GM12878 (cell line): ENCODE results near the gene FCHSD2. TPM values are rescaled to one million over a fixed set of nuclear protein-coding genes. Genes with fewer than 3 reads are reported as not detected.

Experiments used
- ATAC-seq: fragments of 200-7000 bp; cut with Tn5 transposase; 3 replicates; pipeline ENCODE4 v1.9.1; 2020; ENCODE audit warnings: mild to moderate bottlenecking, moderate library complexity
- BruUV-seq: library from RNA; stranded (reverse); fragments of 400-500 nt; replicated peaks from 2 replicates; lab custom pipeline; 2021; lab: Mats Ljungman, UMichigan
- CTCF ChIA-PET: fragments of 300-600 bp; sonication (Branson Sonifier 250); formaldehyde crosslinking; extraction: SDS; loops from one replicate; lab custom pipeline; 2021; ENCODE audit warnings: inconsistent platforms; lab: Yijun Ruan, JAX
- POLR2A ChIA-PET: fragments of 350-600 bp; formaldehyde crosslinking; extraction: SDS; loops from one replicate; lab custom pipeline; 2021; ENCODE audit warnings: inconsistent platforms; lab: Charles Lee
- RAD21 ChIA-PET: fragments of 300-600 bp; sonication (Branson Sonifier 250); formaldehyde crosslinking; loops from one replicate; lab custom pipeline; 2023; ENCODE audit warnings: antibody characterized with exemption; ENCODE audit not compliant: unreplicated experiment; lab: Charles Lee
- SMC1A ChIA-PET: fragments of 300-600 bp; sonication (Branson Sonifier 250); formaldehyde crosslinking; loops from one replicate; lab custom pipeline; 2023; ENCODE audit not compliant: unreplicated experiment, uncharacterized antibody; lab: Charles Lee
- DNase-seq: peaks from one replicate; pipeline ENCODE4 v3.0.0-alpha.2; 2011; ENCODE audit warnings: low read depth, low spot score
- FAIRE-seq: peaks from 3 replicates; lab custom pipeline; 2011; peaks lifted over from hg19 to GRCh38; lab: Jason Lieb, UNC
- H2AFZ ChIP-seq: 2 replicates; pipeline ENCODE4 v1.6.0; 2011; ENCODE audit warnings: low read depth, low read length, control low read depth; ENCODE audit not compliant: control insufficient read depth
- H3K27ac ChIP-seq: 2 replicates; pipeline ENCODE4 v1.5.1; 2011; ENCODE audit warnings: control low read depth; ENCODE audit not compliant: control insufficient read depth, insufficient read depth
- H3K27me3 ChIP-seq, 2 experiments: replicated peaks in 1 of 2; 2 replicates each; pipeline versions ENCODE4 v1.6.0 to v1.6.1; 2011; ENCODE audit warnings: low read length in 1 of 2; ENCODE audit not compliant: control insufficient read depth in 2 of 2, insufficient read depth in 2 of 2
- H3K36me3 ChIP-seq, 2 experiments: 2 replicates each; pipeline ENCODE4 v1.5.1; 2011; ENCODE audit warnings: low read length in 1 of 2; ENCODE audit not compliant: control insufficient read depth in 2 of 2, insufficient read depth in 2 of 2
- H3K4me1 ChIP-seq: 2 replicates; pipeline ENCODE4 v1.6.1; 2011; ENCODE audit warnings: mild to moderate bottlenecking, low read length, moderate library complexity, mixed read lengths; ENCODE audit not compliant: control insufficient read depth, insufficient read depth
- H3K4me2 ChIP-seq: 2 replicates; pipeline ENCODE4 v1.6.0; 2011; ENCODE audit warnings: control low read depth; ENCODE audit not compliant: control insufficient read depth, insufficient read depth
- H3K4me3 ChIP-seq: fragments of 200-600 bp; sonication (generic); 2 replicates; pipeline ENCODE4 v1.5.1; 2016
- H3K79me2 ChIP-seq: 2 replicates; pipeline ENCODE4 v1.6.0; 2011; ENCODE audit warnings: low read length; ENCODE audit not compliant: control insufficient read depth, insufficient read depth
- H3K9ac ChIP-seq: 2 replicates; pipeline ENCODE4 v1.8.0; 2011; ENCODE audit warnings: low read length, control low read depth, mixed read lengths; ENCODE audit not compliant: control insufficient read depth, insufficient read depth
- H3K9me3 ChIP-seq: replicated peaks from 3 replicates; pipeline ENCODE4 v1.5.1; 2011; ENCODE audit warnings: mild to moderate bottlenecking, low read length; ENCODE audit not compliant: control insufficient read depth, insufficient read depth
- H4K20me1 ChIP-seq: 2 replicates; pipeline ENCODE4 v1.6.0; 2011; ENCODE audit not compliant: control insufficient read depth, insufficient read depth
- BRCA1 ChIP-seq: IDR thresholded peaks from 2 replicates; pipeline ENCODE4 v1.6.1; 2011; ENCODE audit warnings: low read depth, low read length, improper control_type of control experiment
- CEBPB ChIP-seq, 2 experiments: fragments of 150-350 bp in 1 of 2; IDR thresholded peaks; 2 replicates each; pipeline ENCODE4 v1.6.1; 2012 to 2014; ENCODE audit warnings: low read depth in 2 of 2, low read length in 2 of 2, borderline replicate concordance in 1 of 2, inconsistent platforms in 1 of 2
- HDAC2 ChIP-seq: fragments of 200-600 bp; sonication (generic); IDR thresholded peaks from 2 replicates; pipeline ENCODE4 v1.6.1; 2017
- HDAC6 ChIP-seq: fragments of 200-600 bp; sonication (generic); IDR thresholded peaks from one replicate; pipeline ENCODE4 v1.8.0; 2017; ENCODE audit warnings: antibody characterized with exemption; ENCODE audit not compliant: unreplicated experiment
- HSF1 ChIP-seq: fragments of 150-350 bp; IDR thresholded peaks from 2 replicates; pipeline ENCODE4 v1.6.1; 2014; ENCODE audit warnings: mild to moderate bottlenecking, low read depth, low read length
- LARP7 ChIP-seq: fragments of 450-650 bp; IDR thresholded peaks from 2 replicates; pipeline ENCODE4 v1.6.1; 2017; ENCODE audit warnings: mild to moderate bottlenecking
- NFIC ChIP-seq: IDR thresholded peaks from 2 replicates; pipeline ENCODE4 v1.6.1; 2012; ENCODE audit warnings: low read depth, mild to moderate bottlenecking, inconsistent platforms, low read length, moderate library complexity
- RUNX3 ChIP-seq: IDR thresholded peaks from 2 replicates; pipeline ENCODE4 v1.6.1; 2012; ENCODE audit warnings: low read length, inconsistent platforms
- SMC3 ChIP-seq: IDR thresholded peaks from 2 replicates; pipeline ENCODE4 v1.6.1; 2011; ENCODE audit warnings: low read length, improper control_type of control experiment, borderline replicate concordance
- STAT1 ChIP-seq: fragments of 450-650 bp; conservative IDR thresholded peaks from 2 replicates; pipeline ENCODE4 v1.6.1; 2014; ENCODE audit warnings: antibody characterized with exemption, mild to moderate bottlenecking
- ZSCAN29 ChIP-seq: fragments of 450-650 bp; IDR thresholded peaks from 2 replicates; pipeline ENCODE4 v1.6.1; 2017; ENCODE audit warnings: mild to moderate bottlenecking, moderate library complexity
- WGBS: methylation state at CpG from one replicate; pipeline ENCODE4 v1.1.6; 2016; ENCODE audit warnings: low lambda C conversion rate; ENCODE audit not compliant: insufficient replicate concordance, insufficient coverage; ENCODE audit errors: missing lambda C conversion rate; 5-methylcytosine and 5-hydroxymethylcytosine counted together
- in situ Hi-C: fragments of 300-500 bp; cut with MboI; formaldehyde crosslinking; loops from 9 replicates; pipeline ENCODE4 v1.14.3; 2018; ENCODE audit warnings: mixed read lengths
- intact Hi-C: fragments of 100-400 bp; cut with micrococcal nuclease; formaldehyde crosslinking; loops from one replicate; pipeline ENCODE4 v1.14.2; 2022; ENCODE audit not compliant: unreplicated experiment
- polyA plus RNA-seq, 11 experiments: library from polyadenylated mRNA; depleted of rRNA in 4 of 11; unstranded in 6 of 11; stranded (reverse) in 5 of 11; fragments of >200 nt; fragmentation: Nextera tagmentation in 4 of 11; fragmentation: Illumina TruSeq in 1 of 11; extraction: Ambion mirVana in 4 of 11; extraction: Trizol in 1 of 11; gene quantifications; 1 replicate in 1 of 11; 2 replicates in 10 of 11; pipeline versions ENCODE4 v1.2.1 to v1.2.3, GENCODE V29; 2011 to 2016; ENCODE audit warnings: inconsistent platforms in 2 of 11, missing spikeins in 2 of 11, low read depth in 1 of 11
- total RNA-seq, 4 experiments: library from RNA; depleted of rRNA in 3 of 4; stranded (reverse); fragments of >200 nt in 3 of 4; fragmentation: Illumina TruSeq in 1 of 4; extraction: Trizol in 1 of 4; gene quantifications; 2 replicates each; pipeline versions ENCODE4 v1.2.1 to v1.2.3, GENCODE V29; 2013 to 2021

FCHSD2 gene
- total and polyA plus RNA-seq, 10 of the 15 experiments (the other 5 are each of a cell fraction or from before 2014, with no cell fraction given), result 13.2 to 89.8 (median 47.8) TPM

DNA sequence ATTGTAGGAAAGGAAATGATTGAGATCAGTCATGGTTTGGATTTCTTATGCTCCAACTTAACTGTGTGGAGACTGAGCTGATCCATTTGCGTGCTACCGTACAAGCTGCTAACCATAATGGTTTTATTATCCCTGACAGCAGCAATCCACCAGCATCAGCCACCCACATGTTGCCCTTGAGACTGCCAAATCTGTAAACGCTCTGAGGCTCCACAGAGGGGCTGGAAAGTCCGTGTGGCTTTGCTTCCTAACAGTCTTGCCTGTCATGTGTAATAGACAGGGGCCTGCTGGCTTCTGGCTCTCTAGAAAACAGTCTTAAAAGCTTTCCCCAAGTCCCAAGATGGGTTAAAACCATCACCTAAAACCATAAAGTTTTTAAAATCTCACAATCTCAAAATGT lies 297.8 kb downstream of the FCHSD2 start (continued):
- TF ChIP-seq STAT1, result no peak
- no peak for TF ChIP-seq ZSCAN29
- no peak for TF ChIP-seq HSF1
- no peak for TF ChIP-seq SMC3
- no peak for TF ChIP-seq CEBPB (IDR thresholded peaks at IDR 0.05; ENCODE audit: borderline replicate concordance in 1 of 2, low read depth in 2 of 2, low read length in 2 of 2)
- no peak for TF ChIP-seq BRCA1
- TF ChIP-seq RUNX3, result no peak
- no peak for TF ChIP-seq LARP7

- ChIA-PET SMC1A (no interaction called here), RAD21 (no interaction called here)
- BruUV-seq, result no TSS peak
Measured at GRCh38 chr11:72842653-72843330, 299.3 kb downstream of the FCHSD2 start.

More at GRCh38 chr11:72842653-72843330, 299.3 kb downstream of the FCHSD2 start:
- ChIA-PET POLR2A (no interaction called here), CTCF (no interaction called here)
- H3K9ac ChIP-seq, result no peak overlapping the region
- no peak overlapping the region for H3K4me3 ChIP-seq
- in situ Hi-C loops (loop anchor here (25.0 kb wide), 1 partner anchor 345 kb away; no protein-coding TSS in a partner anchor), intact Hi-C loops (no loop called here)
- H3K4me2 ChIP-seq, result no peak overlapping the region
- H3K36me3 ChIP-seq, result peaks cover 20 to 48% of the 10 kb centered on the region in 2 experiments
- no peak for TF ChIP-seq HDAC2
- TF ChIP-seq HDAC6, result no peak
- no peak for TF ChIP-seq NFIC
- H3K79me2 ChIP-seq, result no peaks in the 10 kb centered on the region
- no peaks in the 10 kb centered on the region for H3K9me3 ChIP-seq
- H3K4me1 ChIP-seq, result no peaks in the 10 kb centered on the region
- H2AFZ ChIP-seq, result no peak overlapping the region
- H3K27me3 ChIP-seq, result no peaks in the 10 kb centered on the region
- 95% methylated on average over 14 of the region's 14 CpGs for WGBS
- FAIRE-seq, result no peak
- no peak overlapping the region for H3K27ac ChIP-seq
- no peaks in the 10 kb centered on the region for H4K20me1 ChIP-seq
- no peak for DNase-seq
- ATAC-seq, result no peak
